H1 (cell line): ENCODE results near the gene NUDT3. TPM values are rescaled to one million over a fixed set of nuclear protein-coding genes. Genes with fewer than 3 reads are reported as not detected.

Experiments
- BACH1 ChIP-seq: IDR thresholded peaks from 2 replicates; pipeline ENCODE4 v1.6.1; 2012; ENCODE audit warnings: low read length, improper control_type of control experiment
- E2F6 ChIP-seq: IDR thresholded peaks from 2 replicates; pipeline ENCODE4 v1.6.1; 2012; ENCODE audit warnings: inconsistent platforms
- EGR1 ChIP-seq: IDR thresholded peaks from 2 replicates; pipeline ENCODE4 v1.6.1; 2011; ENCODE audit warnings: low read depth, low read length, borderline replicate concordance
- RNF2 ChIP-seq: fragments of 200-900, 300-1000 bp; sonication (generic); IDR thresholded peaks from 2 replicates; pipeline ENCODE4 v1.7.1; 2016; ENCODE audit warnings: borderline replicate concordance, low read depth, mild to moderate bottlenecking, antibody characterized with exemption, low read length; ENCODE audit not compliant: poor library complexity, severe bottlenecking; ENCODE audit errors: missing control alignments
- SRF ChIP-seq: IDR thresholded peaks from 2 replicates; pipeline ENCODE4 v1.6.1; 2011; ENCODE audit warnings: mild to moderate bottlenecking, low read depth, low read length, moderate library complexity
- TAF7 ChIP-seq: optimal IDR thresholded peaks from 2 replicates; pipeline ENCODE3; 2011; ENCODE audit warnings: low read depth, mild to moderate bottlenecking, inconsistent platforms, low read length, moderate library complexity, borderline replicate concordance
- polyA plus RNA-seq, 7 experiments: library from polyadenylated mRNA; depleted of rRNA in 3 of 7; stranded (reverse) in 5 of 7; unstranded in 2 of 7; fragments of >200 nt in 5 of 7; fragments of 200-250 nt in 2 of 7; gene quantifications; 1 replicate in 5 of 7; 2 replicates in 1 of 7; 4 replicates in 1 of 7; pipeline versions ENCODE4 v1.2.1 to v1.2.3, GENCODE V29; 2011 to 2013; ENCODE audit warnings: missing spikeins in 2 of 7, mixed read lengths in 2 of 7
- total RNA-seq: library from RNA; stranded (reverse); fragmentation: NEBNext Ultra II Directional; extraction: Animal tissue kit (Norgen Biotek cat#: 25700); gene quantifications from 2 replicates; pipeline ENCODE4 v1.2.1, GENCODE V29; 2021

NUDT3 gene
- total and polyA plus RNA-seq, 2 of the 8 experiments (the other 6 are each of a cell fraction or from before 2014, with no cell fraction given), result 14.1 to 36.9 TPM

- TF ChIP-seq E2F6, result no peak
- TF ChIP-seq SRF, result no peak
- TF ChIP-seq BACH1, result no peak
- no peak for TF ChIP-seq TAF7
- TF ChIP-seq RNF2, result no peak
- TF ChIP-seq EGR1, result no peak
- TF ChIP-seq, all 59 proteins: peak for 0
Observed at GRCh38 chr6:34358389-34358905, 34.0 kb downstream of the NUDT3 start (continued).
